Subcutaneous adipose tissue (tissue), 4 donors: ENCODE results near the gene TM9SF1. TPM values are rescaled to one million over a fixed set of nuclear protein-coding genes. Genes with fewer than 3 reads are reported as not detected.

Experiments used
- CTCF ChIP-seq: fragments of 450-650 bp; IDR thresholded peaks from one replicate; pipeline ENCODE4 v1.5.1; 2016; ENCODE audit warnings: low read depth, mild to moderate bottlenecking, control low read depth, antibody characterized with exemption, moderate library complexity
- total RNA-seq, 4 donors: library from RNA; depleted of rRNA; stranded (reverse); fragments of >200 nt; gene quantifications; one replicate each; pipeline ENCODE4 v1.1.0, GENCODE V29; 2016

The TM9SF1 gene
- total RNA-seq, 4 donors from 2014 or later: 36.7 to 46.6 (median 41.5) TPM

GRCh38 chr14:24156840-24157239 lies 38.4 kb downstream of the TM9SF1 start:
- TF ChIP-seq CTCF: no peak

GRCh38 chr14:24155100-24155499 lies 40.1 kb downstream of the TM9SF1 start:
- TF ChIP-seq CTCF: no peak

DNA sequence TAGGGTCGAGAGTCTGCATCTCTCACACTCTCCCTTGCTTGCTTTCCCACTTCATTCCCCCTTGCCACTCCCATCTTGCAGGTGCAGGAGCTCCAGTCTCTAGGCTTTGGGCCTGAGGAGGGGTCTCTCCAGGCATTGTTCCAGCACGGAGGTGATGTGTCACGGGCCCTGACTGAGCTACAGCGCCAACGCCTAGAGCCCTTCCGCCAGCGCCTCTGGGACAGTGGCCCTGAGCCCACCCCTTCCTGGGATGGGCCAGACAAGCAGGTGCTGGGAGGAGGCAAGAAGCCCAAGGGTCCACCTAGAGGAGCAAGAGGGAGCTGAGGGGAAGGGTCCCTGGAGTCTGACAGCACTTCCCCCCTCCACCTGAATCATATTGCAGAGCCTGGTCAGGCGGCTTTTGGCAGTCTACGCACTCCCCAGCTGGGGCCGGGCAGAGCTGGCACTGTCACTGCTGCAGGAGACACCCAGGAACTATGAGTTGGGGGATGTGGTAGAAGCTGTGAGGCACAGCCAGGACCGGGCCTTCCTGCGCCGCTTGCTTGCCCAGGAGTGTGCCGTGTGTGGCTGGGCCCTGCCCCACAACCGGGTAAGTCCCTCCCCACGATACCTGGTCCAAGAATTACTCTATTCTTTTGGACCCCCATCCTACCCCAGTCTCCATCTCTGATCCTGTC lies 43.7 kb downstream of the TM9SF1 start:
- TF ChIP-seq CTCF: no peak

DNA sequence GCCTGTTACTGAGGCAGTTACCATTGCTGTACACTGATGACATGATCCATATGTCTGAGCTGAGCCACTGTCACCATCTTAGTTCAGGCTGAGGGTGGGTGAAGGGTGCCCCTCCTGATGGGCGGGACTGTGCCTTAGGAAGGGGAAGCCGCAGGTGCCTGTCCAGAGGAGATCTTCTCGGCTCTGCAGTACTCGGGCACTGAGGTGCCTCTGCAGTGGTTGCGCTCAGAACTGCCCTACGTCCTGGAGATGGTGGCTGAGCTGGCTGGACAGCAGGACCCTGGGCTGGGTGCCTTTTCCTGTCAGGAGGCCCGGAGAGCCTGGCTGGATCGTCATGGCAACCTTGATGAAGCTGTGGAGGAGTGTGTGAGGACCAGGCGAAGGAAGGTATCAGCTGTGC lies 44.2 kb downstream of the TM9SF1 start:
- no peak for TF ChIP-seq CTCF

GRCh38 chr14:24150567-24150966 lies 44.7 kb downstream of the TM9SF1 start:
- TF ChIP-seq CTCF: no peak

- no peak for TF ChIP-seq CTCF
Observed at GRCh38 chr14:24150061-24150460, 45.2 kb downstream of the TM9SF1 start.

GRCh38 chr14:24149302-24149969 lies 45.8 kb downstream of the TM9SF1 start:
- no peak for TF ChIP-seq CTCF
